B cell (primary cell): ENCODE data around the gene CCDC13.

Experiments used
- CTCF ChIP-seq: fragments of 200-600 bp; IDR thresholded peaks from one replicate; pipeline ENCODE4 v1.8.0; 2022; ENCODE audit warnings: antibody characterized with exemption, mild to moderate bottlenecking
- EZH2 ChIP-seq: IDR thresholded peaks from 2 replicates; pipeline ENCODE4 v1.6.1; 2012; ENCODE audit warnings: borderline replicate concordance, low read depth, mild to moderate bottlenecking, moderate library complexity, low read length; ENCODE audit not compliant: insufficient read depth, poor library complexity, severe bottlenecking

GRCh38 chr3:42755681-42756578 is 17.1 kb downstream of the CCDC13 start:
- TF ChIP-seq CTCF = peak; percentile 30
- no peak for TF ChIP-seq EZH2
